VCaP (cell line): ENCODE data around the gene SAMD13.

Experiments
- H3K27ac ChIP-seq: fragments of 450-650 bp; 2 replicates; pipeline ENCODE4 v1.5.1; 2017
- CTCF ChIP-seq: fragments of 450-650 bp; conservative IDR thresholded peaks from 2 replicates; pipeline ENCODE4 v1.5.1; 2017; ENCODE audit warnings: mild to moderate bottlenecking, moderate library complexity

Gene SAMD13

GRCh38 chr1:84386716-84387479 lies 85.4 kb downstream of the SAMD13 start:
- H3K27ac ChIP-seq = no peak overlapping the region
- TF ChIP-seq CTCF = no peak

GRCh38 chr1:84387480-84388163 lies 86.1 kb downstream of the SAMD13 start:
- H3K27ac ChIP-seq = no peak overlapping the region

DNA sequence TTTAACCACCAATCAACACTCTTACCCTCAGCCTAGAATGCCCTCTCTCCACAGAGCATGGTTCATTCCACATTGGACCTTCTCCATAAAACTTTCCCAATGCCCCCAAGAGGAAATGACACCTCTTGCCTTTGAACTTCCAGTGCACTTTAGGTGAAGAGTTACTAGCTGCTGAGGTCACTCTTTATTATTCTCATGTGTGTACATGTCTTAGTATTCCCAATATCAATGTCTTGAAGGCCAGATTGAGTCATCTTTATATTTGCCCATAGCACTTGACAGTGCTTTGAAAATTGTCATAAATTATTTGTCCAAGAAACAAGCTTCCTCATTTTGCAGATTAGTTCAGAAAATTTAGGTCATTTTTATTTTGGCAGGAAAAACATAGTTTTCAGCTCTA lies 88.7 kb downstream of the SAMD13 start:
- H3K27ac ChIP-seq = no peak overlapping the region
- TF ChIP-seq CTCF = no peak

More at GRCh38 chr1:84387480-84388163, 86.1 kb downstream of the SAMD13 start:
- no peak for TF ChIP-seq CTCF

DNA sequence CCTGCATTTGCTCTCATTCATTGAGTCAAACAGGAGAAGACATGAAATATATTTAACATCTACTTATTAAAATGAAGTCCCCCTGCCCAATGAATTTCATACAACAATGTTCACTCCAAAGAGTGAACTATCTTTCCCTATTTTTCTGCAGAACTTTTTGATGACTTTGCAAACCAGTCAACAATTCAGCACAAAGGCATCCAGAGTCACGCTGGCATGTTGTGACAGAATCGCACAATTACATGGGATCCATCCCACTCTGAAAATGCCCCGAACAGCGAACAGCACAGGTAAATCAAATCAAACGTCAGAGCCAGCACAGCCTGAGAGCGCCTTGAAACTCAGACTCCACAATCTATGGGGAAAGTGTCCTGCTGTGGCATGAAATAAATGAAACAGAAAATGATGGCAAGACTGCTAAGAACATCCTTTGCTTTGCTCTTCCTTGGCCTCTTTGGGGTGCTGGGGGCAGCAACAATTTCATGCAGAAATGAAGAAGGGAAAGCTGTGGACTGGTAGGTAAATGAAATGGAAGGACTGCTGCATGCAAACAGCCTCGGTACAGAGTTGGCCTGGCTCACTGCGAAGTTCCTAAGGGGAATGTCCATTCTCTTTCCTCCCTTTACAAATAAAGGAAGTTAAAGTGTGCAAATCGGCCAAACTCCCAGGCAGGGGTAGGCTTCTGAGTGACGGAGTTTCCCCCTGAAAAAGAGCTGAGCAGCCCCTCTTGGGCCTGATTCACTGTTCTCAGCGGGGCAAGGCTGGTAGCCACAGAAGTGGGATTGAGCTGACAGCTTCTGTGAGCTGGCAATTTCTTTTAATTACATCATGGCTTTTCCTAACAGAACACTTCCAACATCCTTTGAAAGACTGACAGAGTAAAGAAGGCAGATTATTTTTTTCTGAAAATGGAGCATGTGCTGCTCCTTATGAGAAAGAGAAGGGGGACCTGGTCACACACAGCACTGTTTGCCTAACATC lies 97.0 kb downstream of the SAMD13 start, which contains the start of gene DNASE2B:
TSS of gene DNASE2B (plus strand) at position 310 of the 981 bp plus-strand sequence. CDS start at position 391, 81 bp downstream.
- no peak within 1 kb of the TSS for H3K27ac ChIP-seq
- no peak for TF ChIP-seq CTCF
